Erythroblast (primary cell): ENCODE results near the gene CABS1.

ENCODE experiments used
- GATA1 ChIP-seq: IDR thresholded peaks from 2 replicates; pipeline ENCODE4 v1.6.1; 2011; ENCODE audit warnings: low read depth, mild to moderate bottlenecking, control low read depth, low read length, moderate library complexity
- POLR2A ChIP-seq: IDR thresholded peaks from 2 replicates; pipeline ENCODE4 v1.6.1; 2011; ENCODE audit warnings: mild to moderate bottlenecking, low read length

DNA sequence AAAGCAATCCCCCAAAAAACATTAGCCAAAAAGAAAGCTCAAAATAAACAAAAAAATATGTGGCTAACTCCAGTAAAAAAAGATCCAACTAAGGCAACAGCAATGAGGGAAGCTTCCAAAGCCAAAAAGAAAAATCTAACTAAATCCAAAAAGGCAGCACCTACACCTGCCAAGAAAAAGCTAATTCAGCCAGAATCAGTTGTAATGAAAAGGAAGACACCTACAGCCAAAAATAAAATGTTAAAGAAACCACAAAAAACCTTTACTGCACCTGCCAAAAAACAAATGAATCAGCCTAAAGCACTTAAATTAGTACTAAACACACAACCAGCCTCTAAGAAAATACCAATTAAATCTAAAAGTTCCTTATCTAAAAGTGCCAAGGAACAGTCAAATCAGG, 37.2 kb upstream of the CABS1 start:
- TF ChIP-seq POLR2A (no peak), GATA1 (no peak)
